Measurements from ENCODE around the gene SUMF1. TPM values are rescaled to one million over a fixed set of nuclear protein-coding genes. Genes with fewer than 3 reads are reported as not detected.

Gene SUMF1
- total RNA-seq, 4 donors from 2014 or later = 15.7 to 28.9 (median 26.8) TPM

- DNase-seq = no peak
- H3K9me3 ChIP-seq = no peaks in the 10 kb centered on the region
- TF ChIP-seq POLR2A (IDR thresholded peaks at IDR 0.05) (no peak), CTCF (IDR thresholded peaks at IDR 0.05) (no peak)
These were observed 70.5 kb downstream of the SUMF1 start for GRCh38 chr3:4396542-4396941.

GRCh38 chr3:4396006-4396405 lies 71.1 kb downstream of the SUMF1 start:
- H3K4me1 ChIP-seq = no peaks in the 10 kb centered on the region
- no peak overlapping the region for H3K27ac ChIP-seq
- no peaks in the 10 kb centered on the region for H3K27me3 ChIP-seq
- H3K4me3 ChIP-seq = no peak overlapping the region
- H3K9me3 ChIP-seq = no peaks in the 10 kb centered on the region
- H3K36me3 ChIP-seq = no peaks in the 10 kb centered on the region
- DNase-seq = no peak
- TF ChIP-seq CTCF (IDR thresholded peaks at IDR 0.05) (no peak), POLR2A (IDR thresholded peaks at IDR 0.05) (no peak)

More at GRCh38 chr3:4396542-4396941, 70.5 kb downstream of the SUMF1 start:
- no peaks in the 10 kb centered on the region for H3K27me3 ChIP-seq
- H3K27ac ChIP-seq = no peak overlapping the region
- no peaks in the 10 kb centered on the region for H3K36me3 ChIP-seq
- no peak overlapping the region for H3K4me3 ChIP-seq
- H3K4me1 ChIP-seq = no peaks in the 10 kb centered on the region

- Histone ChIP-seq H3K4me1 (no peaks in the 10 kb centered on the region), H3K27ac (no peak overlapping the region), H3K4me3 (no peak overlapping the region), H3K36me3 (no peaks in the 10 kb centered on the region), H3K9me3 (no peaks in the 10 kb centered on the region), H3K27me3 (no peaks in the 10 kb centered on the region)
- TF ChIP-seq CTCF (IDR thresholded peaks at IDR 0.05) (no peak), POLR2A (IDR thresholded peaks at IDR 0.05) (no peak)
- no peak for DNase-seq
These were observed 71.6 kb downstream of the SUMF1 start for GRCh38 chr3:4395448-4395847.

- no peaks in the 10 kb centered on the region for H3K27me3 ChIP-seq
- H3K9me3 ChIP-seq = no peaks in the 10 kb centered on the region
- DNase-seq = no peak
- H3K27ac ChIP-seq = no peak overlapping the region
- no peak overlapping the region for H3K4me3 ChIP-seq
- no peaks in the 10 kb centered on the region for H3K4me1 ChIP-seq
- H3K36me3 ChIP-seq = no peaks in the 10 kb centered on the region
- no peak for TF ChIP-seq POLR2A (IDR thresholded peaks at IDR 0.05)
These were observed 72.5 kb downstream of the SUMF1 start for GRCh38 chr3:4394567-4394966.

- H3K9me3 ChIP-seq = no peaks in the 10 kb centered on the region
- no peaks in the 10 kb centered on the region for H3K27me3 ChIP-seq
- no peak for TF ChIP-seq CTCF (IDR thresholded peaks at IDR 0.05)
- TF ChIP-seq POLR2A (IDR thresholded peaks at IDR 0.05) = no peak
- DNase-seq = peak in 1 of 3 donors; percentile 62
- H3K4me3 ChIP-seq = no peak overlapping the region
- no peak overlapping the region for H3K27ac ChIP-seq
- H3K4me1 ChIP-seq = no peaks in the 10 kb centered on the region
- H3K36me3 ChIP-seq = no peaks in the 10 kb centered on the region
These were observed 73.0 kb downstream of the SUMF1 start for GRCh38 chr3:4394048-4394447.

GRCh38 chr3:4392992-4393391 lies 74.1 kb downstream of the SUMF1 start:
- Histone ChIP-seq H3K4me3 (no peak overlapping the region), H3K36me3 (no peaks in the 10 kb centered on the region), H3K9me3 (no peaks in the 10 kb centered on the region), H3K27me3 (no peaks in the 10 kb centered on the region), H3K4me1 (no peaks in the 10 kb centered on the region), H3K27ac (no peak overlapping the region)
- no peak for DNase-seq
- no peak for TF ChIP-seq POLR2A (IDR thresholded peaks at IDR 0.05)
